ENCODE results near the gene SLC24A3. TPM values are rescaled to one million over a fixed set of nuclear protein-coding genes. Genes with fewer than 3 reads are reported as not detected.
"Not testable (repeated sequence)": the region's sequence is repeated elsewhere in the genome, so short reads cannot be mapped to it uniquely, and the experiment has no call there.

The SLC24A3 gene
- total RNA-seq, 3 donors from 2014 or later, result 4.9 to 12.3 (median 5.9) TPM

- Histone ChIP-seq H3K36me3 (no peaks in the 10 kb centered on the region), H3K9me3 (no peaks in the 10 kb centered on the region), H3K27ac (no peak overlapping the region), H3K4me1 (no peaks in the 10 kb centered on the region), H3K27me3 (no peaks in the 10 kb centered on the region), H3K4me3 (no peak overlapping the region)
- intact Hi-C loops (cut with DNase I; ENCODE audit: low total_unique reads), result no loop called here
- no peak for DNase-seq (ENCODE audit: low spot score in 2 of 2)
- TF ChIP-seq POLR2AphosphoS5 (IDR thresholded peaks at IDR 0.05) (no peak), POLR2A (IDR thresholded peaks at IDR 0.05) (no peak)
- TF ChIP-seq, protein P1, sequence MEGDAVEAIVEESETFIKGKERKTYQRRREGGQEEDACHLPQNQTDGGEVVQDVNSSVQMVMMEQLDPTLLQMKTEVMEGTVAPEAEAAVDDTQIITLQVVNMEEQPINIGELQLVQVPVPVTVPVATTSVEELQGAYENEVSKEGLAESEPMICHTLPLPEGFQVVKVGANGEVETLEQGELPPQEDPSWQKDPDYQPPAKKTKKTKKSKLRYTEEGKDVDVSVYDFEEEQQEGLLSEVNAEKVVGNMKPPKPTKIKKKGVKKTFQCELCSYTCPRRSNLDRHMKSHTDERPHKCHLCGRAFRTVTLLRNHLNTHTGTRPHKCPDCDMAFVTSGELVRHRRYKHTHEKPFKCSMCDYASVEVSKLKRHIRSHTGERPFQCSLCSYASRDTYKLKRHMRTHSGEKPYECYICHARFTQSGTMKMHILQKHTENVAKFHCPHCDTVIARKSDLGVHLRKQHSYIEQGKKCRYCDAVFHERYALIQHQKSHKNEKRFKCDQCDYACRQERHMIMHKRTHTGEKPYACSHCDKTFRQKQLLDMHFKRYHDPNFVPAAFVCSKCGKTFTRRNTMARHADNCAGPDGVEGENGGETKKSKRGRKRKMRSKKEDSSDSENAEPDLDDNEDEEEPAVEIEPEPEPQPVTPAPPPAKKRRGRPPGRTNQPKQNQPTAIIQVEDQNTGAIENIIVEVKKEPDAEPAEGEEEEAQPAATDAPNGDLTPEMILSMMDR (IDR thresholded peaks at IDR 0.05), result no peak
Measured at GRCh38 chr20:19672498-19672897, 460.1 kb downstream of the SLC24A3 start.

DNA sequence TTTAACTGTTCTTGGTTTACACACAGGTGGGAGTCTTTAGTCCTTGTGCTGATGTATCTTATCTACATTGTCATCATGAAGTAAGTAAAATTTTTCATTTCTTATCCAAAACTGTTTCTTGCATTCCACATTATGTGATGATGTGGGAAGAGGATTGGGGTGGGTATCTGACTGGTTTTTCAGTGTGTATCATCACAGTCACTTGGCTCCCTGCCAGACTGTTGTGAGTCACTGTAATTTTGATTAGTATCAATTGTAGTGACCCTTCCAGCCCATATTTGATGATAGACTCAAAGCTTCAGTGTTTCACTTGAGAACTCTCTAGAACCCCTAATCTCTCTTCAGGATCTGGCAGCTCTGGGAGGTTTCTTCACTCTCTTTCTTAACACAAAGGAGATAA is 461.1 kb downstream of the SLC24A3 start:
- intact Hi-C loops (cut with DNase I; ENCODE audit: low total_unique reads), result no loop called here
- no peaks in the 10 kb centered on the region for H3K4me1 ChIP-seq

GRCh38 chr20:19676202-19676601 is 463.8 kb downstream of the SLC24A3 start:
- no peaks in the 10 kb centered on the region for H3K27me3 ChIP-seq
- TF ChIP-seq POLR2A (IDR thresholded peaks at IDR 0.05), result no peak
- TF ChIP-seq, protein P1 (IDR thresholded peaks at IDR 0.05), result no peak
- TF ChIP-seq POLR2AphosphoS5 (IDR thresholded peaks at IDR 0.05), result no peak
- intact Hi-C loops (cut with DNase I; ENCODE audit: low total_unique reads), result no loop called here

More for the DNA sequence above, 461.1 kb downstream of the SLC24A3 start:
- Histone ChIP-seq H3K9me3 (no peaks in the 10 kb centered on the region), H3K36me3 (no peaks in the 10 kb centered on the region), H3K27me3 (no peaks in the 10 kb centered on the region), H3K27ac (no peak overlapping the region), H3K4me3 (no peak overlapping the region)
- no peak for DNase-seq (ENCODE audit: low spot score in 2 of 2)
- no peak for TF ChIP-seq POLR2AphosphoS5 (IDR thresholded peaks at IDR 0.05)
- TF ChIP-seq, protein P1 (IDR thresholded peaks at IDR 0.05), result no peak
- no peak for TF ChIP-seq POLR2A (IDR thresholded peaks at IDR 0.05)

DNA sequence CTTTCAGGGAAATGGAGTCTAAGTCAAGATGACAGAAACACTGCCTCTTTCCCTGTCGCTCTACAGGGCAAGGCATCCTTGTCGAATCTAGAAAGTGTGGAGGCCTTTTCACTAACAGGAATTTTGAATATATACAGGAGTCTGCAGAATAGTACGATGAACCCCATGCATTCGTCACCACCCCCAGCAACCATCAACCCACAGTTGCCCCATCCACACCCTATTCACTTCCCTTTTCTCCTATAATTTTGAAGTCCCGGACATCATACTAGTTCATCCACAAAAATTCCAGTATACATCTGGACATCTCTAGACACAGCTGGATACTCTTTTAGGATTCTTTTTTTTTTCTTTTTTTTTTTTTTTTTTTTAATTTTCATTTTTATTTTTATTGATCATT is 464.9 kb downstream of the SLC24A3 start:
- no peak for DNase-seq (ENCODE audit: low spot score in 2 of 2)
- H3K4me3 ChIP-seq, result no peak overlapping the region
- H3K9me3 ChIP-seq, result no peaks in the 10 kb centered on the region
- H3K36me3 ChIP-seq, result no peaks in the 10 kb centered on the region
- H3K27ac ChIP-seq, result no peak overlapping the region
- no peaks in the 10 kb centered on the region for H3K4me1 ChIP-seq
- intact Hi-C loops (cut with DNase I; ENCODE audit: low total_unique reads), result no loop called here
- no peaks in the 10 kb centered on the region for H3K27me3 ChIP-seq
- TF ChIP-seq, protein P1 (IDR thresholded peaks at IDR 0.05), result no peak
- no peak for TF ChIP-seq POLR2AphosphoS5 (IDR thresholded peaks at IDR 0.05)
- no peak for TF ChIP-seq POLR2A (IDR thresholded peaks at IDR 0.05)

More at GRCh38 chr20:19676202-19676601, 463.8 kb downstream of the SLC24A3 start:
- H3K9me3 ChIP-seq, result no peaks in the 10 kb centered on the region
- H3K36me3 ChIP-seq, result no peaks in the 10 kb centered on the region
- no peak overlapping the region for H3K27ac ChIP-seq
- no peak for DNase-seq (ENCODE audit: low spot score in 2 of 2)
- H3K4me3 ChIP-seq, result no peak overlapping the region
- H3K4me1 ChIP-seq, result no peaks in the 10 kb centered on the region

- intact Hi-C loops (cut with DNase I; ENCODE audit: low total_unique reads); H3K9me3 ChIP-seq; H3K4me1 ChIP-seq; H3K36me3 ChIP-seq; DNase-seq (ENCODE audit: low spot score in 2 of 2); H3K27ac ChIP-seq; H3K27me3 ChIP-seq; H3K4me3 ChIP-seq: not testable (repeated sequence)
Measured at GRCh38 chr20:19678591-19678990, 466.1 kb downstream of the SLC24A3 start.

Measured in breast epithelium (tissue), 4 donors.